RPMI7951 (cell line): ENCODE data around the gene TIMM21. TPM values are rescaled to one million over a fixed set of nuclear protein-coding genes. Genes with fewer than 3 reads are reported as not detected.
A peak's percentile ranks its signal among the peaks of the same experiment; 100 is the strongest.

ENCODE experiments used
- DNase-seq: peaks from one replicate; pipeline ENCODE4 v3.0.0-alpha.2; 2012; ENCODE audit warnings: low read depth
- total RNA-seq: library from RNA; depleted of rRNA; stranded (reverse); fragments of >200 nt; shearing (Covaris generic); gene quantifications from 2 replicates; pipeline ENCODE4 v1.2.3, GENCODE V29; 2014

Gene TIMM21
- total RNA-seq, 1 experiment from 2014 or later, result 54.4 TPM

GRCh38 chr18:74147491-74147778, 888 bp upstream of the TIMM21 start:
- DNase-seq, result no peak

DNA sequence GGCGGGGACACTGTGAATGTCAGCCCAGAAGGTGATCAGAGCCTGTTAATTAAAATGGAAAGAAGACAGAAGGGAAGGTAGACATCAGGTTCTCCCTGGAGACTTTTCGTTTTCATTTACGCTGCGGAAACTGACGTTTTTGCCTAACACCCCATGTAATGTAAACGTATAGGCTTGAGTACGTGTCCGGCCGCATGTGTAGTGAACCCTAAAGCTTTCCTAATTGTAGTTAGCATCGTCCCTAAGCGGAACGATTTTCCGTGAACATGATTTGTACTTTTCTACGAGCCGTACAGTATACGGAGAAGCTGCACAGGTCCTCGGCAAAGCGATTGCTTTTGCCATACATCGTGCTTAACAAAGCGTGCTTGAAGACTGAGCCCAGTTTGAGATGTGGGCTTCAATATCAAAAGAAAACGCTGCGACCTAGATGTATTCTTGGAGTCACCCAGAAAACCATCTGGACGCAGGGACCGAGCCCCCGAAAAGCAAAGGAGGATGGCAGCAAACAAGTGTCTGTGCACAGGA, 284 bp downstream of the TIMM21 start:
- no peak for DNase-seq

DNA sequence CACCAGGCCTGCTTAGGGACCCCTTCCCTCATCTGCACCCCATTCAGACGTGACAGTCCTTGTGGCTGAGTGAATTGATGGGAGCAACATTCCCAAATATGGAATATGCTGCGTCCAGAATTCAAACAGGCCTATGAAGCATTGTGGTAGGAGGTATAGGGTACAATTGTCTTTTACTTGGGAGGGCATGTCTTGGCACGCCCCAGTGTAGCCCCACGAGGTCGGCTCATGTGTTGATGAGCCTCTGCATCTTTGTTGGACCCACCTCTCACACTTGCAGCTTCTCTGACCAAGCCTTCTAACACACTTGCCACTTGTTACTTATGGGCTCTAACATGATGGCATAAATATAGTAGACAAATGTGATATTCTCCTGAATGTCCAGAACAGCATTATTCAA, 1.6 kb downstream of the TIMM21 start:
- DNase-seq, result no peak

DNA sequence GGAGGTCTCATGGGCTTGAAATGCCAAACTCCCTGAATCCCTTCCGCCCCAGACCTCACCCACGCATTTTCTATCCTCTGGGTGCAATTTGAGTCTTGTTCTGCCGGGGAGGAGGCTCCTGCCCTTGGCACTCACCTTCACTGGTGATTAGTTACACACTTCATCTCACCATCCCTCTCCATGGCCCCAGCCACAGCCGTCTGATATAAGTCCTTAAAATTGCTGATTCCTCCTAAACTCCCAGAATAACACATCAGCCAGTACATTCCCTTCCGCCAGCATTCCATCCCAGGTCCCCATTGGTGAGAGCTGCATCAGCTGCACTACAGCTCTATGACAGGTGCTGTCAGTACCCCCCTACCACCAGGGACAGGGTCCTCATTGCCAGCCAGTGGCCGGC, 3.9 kb downstream of the TIMM21 start:
- DNase-seq, result no peak

- no peak for DNase-seq
Observed at GRCh38 chr18:74152857-74153256, 4.5 kb downstream of the TIMM21 start.

GRCh38 chr18:74153377-74153776, 5.1 kb downstream of the TIMM21 start:
- no peak for DNase-seq

DNA sequence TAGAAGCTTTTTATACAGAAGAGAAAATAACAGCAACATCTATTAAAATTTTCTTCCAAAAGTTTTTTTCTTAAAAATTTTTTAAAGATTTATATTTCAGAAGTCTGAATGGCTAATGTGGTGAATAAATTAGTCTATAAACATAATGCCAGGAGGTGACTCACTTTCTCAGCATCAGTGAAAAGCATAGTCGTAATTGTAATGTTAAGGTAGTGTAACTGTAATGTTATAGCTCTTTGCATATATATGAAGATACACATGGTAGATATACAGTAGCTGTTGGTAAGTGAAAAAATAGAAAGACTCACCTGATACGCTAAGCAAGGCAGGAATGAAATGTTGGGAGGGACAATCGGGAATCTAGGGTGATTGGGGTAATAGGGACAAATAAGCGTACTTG, 5.5 kb downstream of the TIMM21 start:
- no peak for DNase-seq

DNA sequence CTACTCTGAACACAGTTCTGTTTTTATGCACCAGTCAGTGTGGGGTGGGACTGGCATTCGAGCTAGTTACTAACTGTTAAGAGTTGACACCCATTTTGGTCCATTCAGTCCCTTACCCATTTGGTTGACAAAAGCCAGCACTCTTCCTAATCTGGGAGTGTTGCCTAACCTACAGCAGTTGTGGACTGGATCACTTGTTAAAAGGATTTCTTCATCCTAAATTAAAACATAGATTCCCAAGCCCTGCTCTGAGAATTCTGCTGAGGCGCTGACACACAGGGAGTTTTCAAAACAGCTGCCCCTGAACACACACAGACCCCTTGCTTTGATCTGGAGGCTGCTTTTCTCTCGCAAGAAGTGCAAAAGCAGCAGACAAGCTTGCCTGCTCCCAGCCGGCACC, 6.4 kb downstream of the TIMM21 start:
- no peak for DNase-seq

- no peak for DNase-seq
Observed at GRCh38 chr18:74155276-74155675, 7.0 kb downstream of the TIMM21 start.

GRCh38 chr18:74163019-74163660, 14.8 kb downstream of the TIMM21 start:
- DNase-seq, result no peak

DNA sequence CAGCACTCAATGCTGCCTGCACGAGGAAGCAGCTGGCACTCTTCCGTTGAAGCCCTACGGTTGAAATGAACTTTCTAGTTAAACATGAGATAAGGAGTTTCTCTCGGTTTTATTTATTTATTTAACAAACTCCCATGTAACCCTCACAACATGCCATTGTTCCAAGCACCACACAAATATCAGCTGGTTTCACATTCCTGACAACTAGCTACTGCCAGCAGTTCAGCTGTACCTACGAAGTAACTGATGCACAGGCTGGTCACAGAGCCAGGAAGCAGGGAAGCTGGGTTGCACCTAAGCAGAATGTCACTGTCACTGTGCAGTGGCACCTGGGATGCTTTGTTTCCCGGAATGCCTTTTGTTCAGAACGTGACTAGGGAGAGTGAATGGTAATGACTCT, 18.1 kb downstream of the TIMM21 start:
- no peak for DNase-seq

- DNase-seq, result peak; percentile 27
Observed at GRCh38 chr18:74171910-74172606, 23.7 kb downstream of the TIMM21 start.

DNA sequence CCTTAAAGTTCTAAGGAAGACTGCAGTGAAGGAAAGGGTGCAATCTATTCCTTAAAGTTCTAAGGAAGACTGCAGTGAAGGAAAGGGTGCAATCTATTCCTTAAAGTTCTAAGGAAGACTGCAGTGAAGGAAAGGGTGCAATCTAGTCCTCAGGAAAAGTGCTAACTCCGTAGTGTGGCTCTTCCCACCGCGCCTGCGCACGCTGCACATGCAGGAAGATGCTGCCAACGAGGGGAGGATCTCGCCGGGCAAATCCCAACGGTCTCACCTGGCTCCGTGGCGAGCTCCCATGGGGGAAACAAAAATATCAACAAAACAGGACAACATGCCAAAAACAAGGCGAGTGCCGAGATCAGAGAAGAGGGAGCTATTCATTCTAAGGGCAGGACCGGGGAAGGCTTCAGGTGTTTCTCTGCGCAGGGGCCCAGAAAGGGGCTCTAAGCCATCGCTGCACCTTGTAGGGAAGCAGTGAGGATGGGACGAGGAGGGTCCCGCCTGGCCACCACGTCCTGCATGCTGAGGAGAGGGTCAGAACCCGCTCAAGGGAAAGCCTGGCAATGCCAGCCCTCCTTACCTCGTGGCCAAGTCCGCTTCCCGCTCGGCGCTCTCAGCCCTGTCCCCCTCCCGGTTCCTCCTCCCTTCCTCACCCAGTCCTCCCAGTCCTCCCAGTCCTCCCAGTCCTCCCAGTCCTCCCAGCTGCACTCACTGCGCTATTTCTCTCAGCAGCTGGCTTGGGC, 24.5 kb downstream of the TIMM21 start:
- DNase-seq, result no peak

GRCh38 chr18:74173434-74173750, 25.1 kb downstream of the TIMM21 start:
- no peak for DNase-seq

DNA sequence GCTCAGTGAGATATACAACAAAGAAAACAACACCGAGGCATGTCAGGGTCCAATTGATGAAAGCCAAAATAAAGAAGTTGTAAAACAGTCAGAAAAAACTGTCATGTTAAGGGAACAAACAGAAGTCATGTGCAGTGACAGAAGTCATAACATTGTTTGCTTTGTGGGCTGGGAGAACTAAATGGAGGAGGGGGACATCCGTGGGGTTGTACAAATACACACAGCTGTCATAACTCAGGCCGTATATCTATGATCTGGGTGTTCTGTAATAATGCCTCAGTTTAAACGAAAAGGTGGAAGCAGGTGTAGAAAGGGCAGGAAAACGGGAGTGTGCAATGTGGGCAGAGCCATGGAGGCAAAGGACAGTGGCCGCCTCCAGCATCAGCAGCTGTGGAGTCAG, 27.3 kb downstream of the TIMM21 start:
- no peak for DNase-seq

GRCh38 chr18:74178884-74179283, 30.6 kb downstream of the TIMM21 start:
- DNase-seq, result no peak

GRCh38 chr18:74179623-74180199, 31.4 kb downstream of the TIMM21 start:
- no peak for DNase-seq

- DNase-seq, result no peak
Observed at GRCh38 chr18:74182335-74182734, 34.0 kb downstream of the TIMM21 start.

GRCh38 chr18:74183130-74183529, 34.8 kb downstream of the TIMM21 start:
- no peak for DNase-seq

DNA sequence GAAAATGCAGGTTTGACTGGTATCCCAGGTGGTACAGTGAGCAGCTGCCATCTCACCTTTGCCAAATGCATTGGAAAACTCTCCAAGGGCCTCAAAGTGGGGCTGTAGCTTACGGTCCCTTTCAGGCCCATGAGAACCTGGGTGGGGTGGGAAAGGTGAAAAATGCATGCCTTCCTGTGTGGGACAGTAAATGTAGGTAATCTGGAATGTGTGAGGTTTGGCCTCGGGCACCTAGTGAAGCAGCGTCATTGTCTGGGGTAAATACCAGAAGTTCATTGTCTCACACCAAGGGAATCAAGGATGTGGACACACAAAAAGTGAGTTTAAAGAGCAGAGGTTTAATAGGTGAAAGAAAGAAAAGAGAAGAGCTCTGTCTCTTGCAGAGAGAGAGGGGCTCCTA, 36.6 kb downstream of the TIMM21 start:
- DNase-seq, result no peak

DNA sequence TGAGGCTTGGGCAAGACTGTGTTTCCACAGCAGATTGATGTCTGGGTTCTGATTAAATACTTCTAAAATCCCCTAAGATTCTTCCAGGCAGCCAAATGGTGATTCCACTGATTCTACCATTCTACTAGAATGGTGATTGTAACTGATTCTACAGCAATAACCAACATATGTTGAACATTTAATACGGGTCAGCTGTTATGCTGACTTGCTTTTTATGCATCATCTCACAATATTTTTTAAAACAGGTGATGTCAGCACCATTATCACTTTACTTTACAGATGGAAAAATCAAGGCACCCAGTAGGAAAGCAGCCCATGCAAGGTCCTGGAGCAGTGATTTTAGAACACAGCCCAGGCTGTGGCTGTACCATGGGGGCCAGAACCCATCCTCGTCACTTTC, 37.5 kb downstream of the TIMM21 start:
- peak; percentile 4 for DNase-seq

DNA sequence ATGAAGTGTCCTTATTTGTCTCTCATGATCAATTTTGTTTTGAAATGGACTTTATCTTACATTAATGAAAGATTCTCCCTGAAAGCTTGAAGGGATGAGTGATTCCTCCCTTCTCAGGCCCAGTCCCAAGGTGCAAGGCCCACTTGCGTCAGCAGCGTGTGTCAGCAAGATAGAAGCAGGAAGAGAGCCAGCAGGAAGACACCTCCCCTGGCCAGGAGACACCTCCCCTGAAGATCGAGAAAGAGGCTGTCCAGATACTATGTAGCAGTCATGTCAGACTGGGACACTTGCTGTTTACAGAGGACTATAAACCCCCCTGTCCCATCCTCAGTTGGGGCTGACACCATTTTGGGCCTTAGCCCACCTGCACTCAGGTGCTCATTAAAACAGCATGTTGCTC, 38.3 kb downstream of the TIMM21 start:
- DNase-seq, result no peak

- DNase-seq, result no peak
Observed at GRCh38 chr18:74190086-74190485, 41.8 kb downstream of the TIMM21 start.
